Vagina (tissue), 2 donors: Measurements from ENCODE around the gene SOWAHB.

ENCODE experiments used
- POLR2A ChIP-seq, 2 donors: fragments of 450-650 bp; IDR thresholded peaks; one replicate each; pipeline ENCODE4 v1.6.1; 2017; ENCODE audit warnings: antibody characterized with exemption in 2 of 2, mild to moderate bottlenecking in 2 of 2, moderate library complexity in 2 of 2
- TF ChIP-seq, protein P1 (sequence below), 3 experiments: fragments of 450-650 bp in 2 of 3; fragments of 200-600 bp in 1 of 3; sonication (generic) in 1 of 3; IDR thresholded peaks; one replicate each; pipeline ENCODE4 v1.5.1; 2017 to 2019; ENCODE audit warnings: antibody characterized with exemption in 3 of 3, mild to moderate bottlenecking in 2 of 3, moderate library complexity in 2 of 3

DNA sequence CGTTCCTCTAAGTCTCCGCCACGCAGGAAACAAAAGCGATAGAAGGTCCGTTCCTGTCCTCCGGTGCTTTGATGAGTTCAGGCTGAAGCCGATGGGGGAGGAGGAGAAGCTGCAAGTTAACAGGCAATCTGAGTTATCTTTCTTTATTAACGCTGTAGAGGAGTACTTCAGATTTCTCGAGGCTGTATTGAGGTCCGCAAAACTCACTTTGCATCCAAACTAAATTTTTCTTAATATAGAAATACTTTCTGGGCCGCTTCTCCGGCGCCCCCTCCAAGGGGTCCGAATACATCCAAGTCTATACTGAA lies 395 bp upstream of the SOWAHB start:
- TF ChIP-seq, protein P1, sequence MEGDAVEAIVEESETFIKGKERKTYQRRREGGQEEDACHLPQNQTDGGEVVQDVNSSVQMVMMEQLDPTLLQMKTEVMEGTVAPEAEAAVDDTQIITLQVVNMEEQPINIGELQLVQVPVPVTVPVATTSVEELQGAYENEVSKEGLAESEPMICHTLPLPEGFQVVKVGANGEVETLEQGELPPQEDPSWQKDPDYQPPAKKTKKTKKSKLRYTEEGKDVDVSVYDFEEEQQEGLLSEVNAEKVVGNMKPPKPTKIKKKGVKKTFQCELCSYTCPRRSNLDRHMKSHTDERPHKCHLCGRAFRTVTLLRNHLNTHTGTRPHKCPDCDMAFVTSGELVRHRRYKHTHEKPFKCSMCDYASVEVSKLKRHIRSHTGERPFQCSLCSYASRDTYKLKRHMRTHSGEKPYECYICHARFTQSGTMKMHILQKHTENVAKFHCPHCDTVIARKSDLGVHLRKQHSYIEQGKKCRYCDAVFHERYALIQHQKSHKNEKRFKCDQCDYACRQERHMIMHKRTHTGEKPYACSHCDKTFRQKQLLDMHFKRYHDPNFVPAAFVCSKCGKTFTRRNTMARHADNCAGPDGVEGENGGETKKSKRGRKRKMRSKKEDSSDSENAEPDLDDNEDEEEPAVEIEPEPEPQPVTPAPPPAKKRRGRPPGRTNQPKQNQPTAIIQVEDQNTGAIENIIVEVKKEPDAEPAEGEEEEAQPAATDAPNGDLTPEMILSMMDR (IDR thresholded peaks at IDR 0.05) = no peak
- no peak for TF ChIP-seq POLR2A (IDR thresholded peaks at IDR 0.05)
